Adrenal gland (tissue), 12 donors: ENCODE results near the gene BLOC1S2. TPM values are rescaled to one million over a fixed set of nuclear protein-coding genes. Genes with fewer than 3 reads are reported as not detected.

Experiments used
- DNase-seq, 7 donors: peaks; one replicate each; pipeline ENCODE4 v3.0.0-alpha.2; 2019 to 2020
- H3K27ac ChIP-seq, 5 donors: fragments of 200-600 bp; sonication (generic) in 4 of 5; 1 replicate in 3 of 5; 2 replicates in 2 of 5; pipeline versions ENCODE4 v1.5.1 to v1.8.0; 2016 to 2020; ENCODE audit warnings: mild to moderate bottlenecking in 1 of 5
- H3K27me3 ChIP-seq: fragments of 200-600 bp; 2 replicates; pipeline ENCODE4 v1.8.0; 2021
- H3K36me3 ChIP-seq, 2 donors: fragments of 200-600 bp; replicated peaks in 1 of 2; 1 replicate in 1 of 2; 2 replicates in 1 of 2; pipeline versions ENCODE4 v1.5.1 to v1.8.0; 2018 to 2022
- H3K4me1 ChIP-seq, 2 donors: fragments of 200-600 bp; replicated peaks in 1 of 2; 1 replicate in 1 of 2; 2 replicates in 1 of 2; pipeline versions ENCODE4 v1.5.1 to v1.8.0; 2018 to 2021
- H3K4me3 ChIP-seq, 4 donors: fragments of 200-600 bp; sonication (generic) in 3 of 4; one replicate each; pipeline ENCODE4 v1.5.1; 2016 to 2018
- H3K9me3 ChIP-seq, 3 donors: fragments of 200-600 bp; sonication (generic) in 1 of 3; replicated peaks in 1 of 3; 1 replicate in 2 of 3; 2 replicates in 1 of 3; pipeline versions ENCODE4 v1.5.1 to v1.8.0; 2016 to 2021
- CTCF ChIP-seq, 6 experiments: fragments of 450-650 bp in 4 of 6; fragments of 200-600 bp in 2 of 6; sonication (generic) in 1 of 6; IDR thresholded peaks; 1 replicate in 5 of 6; 2 replicates in 1 of 6; pipeline versions ENCODE4 v1.5.1 to v1.8.0; 2016 to 2021; ENCODE audit warnings: antibody characterized with exemption in 6 of 6, mild to moderate bottlenecking in 2 of 6, moderate library complexity in 1 of 6
- POLR2A ChIP-seq, 2 donors: fragments of 450-650 bp; IDR thresholded peaks; one replicate each; pipeline ENCODE4 v1.6.1; 2017; ENCODE audit warnings: antibody characterized with exemption in 2 of 2, mild to moderate bottlenecking in 2 of 2, moderate library complexity in 1 of 2
- WGBS, 4 donors: extraction: QIAGEN DNeasy Blood & Tissue Kit in 2 of 4; methylation state at CpG; one replicate each; pipeline versions ENCODE4 v1.1.5 to v1.1.7; 2013 to 2017; 5-methylcytosine and 5-hydroxymethylcytosine counted together
- intact Hi-C, 2 donors: fragments of 100-400 bp; cut with DNase I; formaldehyde crosslinking; loops; one replicate each; pipeline versions ENCODE4 v1.14.1 to v1.15.0; 2022 to 2023
- polyA plus RNA-seq, 3 donors: library from polyadenylated mRNA; stranded (reverse); fragments of 200-250 nt in 2 of 3; fragments of 350-450 nt in 1 of 3; fragmentation: Illumina TruSeq in 1 of 3; extraction: RNeasy Lipid Tissue Mini Kit (QIAGEN cat#74804) in 1 of 3; gene quantifications; one replicate each; pipeline ENCODE4 v1.2.3, GENCODE V29; 2013 to 2014
- total RNA-seq, 9 donors: library from RNA; depleted of rRNA in 4 of 9; stranded (reverse); fragments of >200 nt in 4 of 9; fragments of 120-200 nt in 1 of 9; fragmentation: NEBNext Ultra II Directional in 1 of 9; extraction: Animal tissue kit (Norgen Biotek cat#: 25700) in 1 of 9; gene quantifications; one replicate each; pipeline versions ENCODE4 v1.1.0 to v1.2.4, GENCODE V29; 2013 to 2023
- donor health status: healthy with polysubstance abuse.
- donor health status: Bipolar disorder and iron deficiency.
- donor health status: DM: yes; HTN: yes; CAD: no.
- donor health status: DM: no; HTN: no; CAD: no.
- donor health status: DM: no; HTN: no; CAD: no.
- donor health status: DM: yes; HTN: yes; CAD: no.

BLOC1S2 gene
- total and polyA plus RNA-seq, 12 donors = 21.1 to 104 (median 39.5) TPM

- no peak for TF ChIP-seq POLR2A (IDR thresholded peaks at IDR 0.05)
- TF ChIP-seq CTCF (IDR thresholded peaks at IDR 0.05) = no peak
- H3K4me3 ChIP-seq = no peak overlapping the region
- no peak overlapping the region for H3K27ac ChIP-seq
- intact Hi-C loops = no loop called here
- H3K4me1 ChIP-seq = peaks cover 0 to 9% of the 10 kb centered on the region in 2 donors
- no peak for DNase-seq
- no peaks in the 10 kb centered on the region for H3K9me3 ChIP-seq
- no peaks in the 10 kb centered on the region for H3K36me3 ChIP-seq
- H3K27me3 ChIP-seq = peaks cover 6% of the 10 kb centered on the region
- WGBS, 4 donors = 62 to 93% (median 75%) methylated on average over 3 of the region's 3 CpGs
Measured at GRCh38 chr10:100327718-100328009, 41.2 kb upstream of the BLOC1S2 start.

GRCh38 chr10:100327007-100327717 lies 40.7 kb upstream of the BLOC1S2 start:
- H3K27me3 ChIP-seq = peaks cover 2% of the 10 kb centered on the region
- H3K4me1 ChIP-seq = peaks cover 0 to 9% of the 10 kb centered on the region in 2 donors
- intact Hi-C loops = no loop called here
- peak in 6 of 7 donors; percentile 47 to 78 (median 69) for DNase-seq
- TF ChIP-seq CTCF (IDR thresholded peaks at IDR 0.05) (no peak), POLR2A (IDR thresholded peaks at IDR 0.05) (no peak)
- peak overlapping the region in 1 of 5 donors; percentile 34 for H3K27ac ChIP-seq
- H3K36me3 ChIP-seq = no peaks in the 10 kb centered on the region
- WGBS, 4 donors = 33 to 42% (median 35%) methylated on average over 6 to 8 of the region's 8 CpGs
- H3K4me3 ChIP-seq = no peak overlapping the region
- H3K9me3 ChIP-seq = no peaks in the 10 kb centered on the region

- no peak for TF ChIP-seq CTCF (IDR thresholded peaks at IDR 0.05)
- TF ChIP-seq POLR2A (IDR thresholded peaks at IDR 0.05) = no peak
- H3K27ac ChIP-seq = no peak overlapping the region
- WGBS, 4 donors = 60 to 66% (median 63%) methylated on average over 7 of the region's 7 CpGs
- intact Hi-C loops = no loop called here
- H3K27me3 ChIP-seq = peaks cover 4% of the 10 kb centered on the region
- DNase-seq = no peak
- H3K36me3 ChIP-seq = no peaks in the 10 kb centered on the region
- H3K4me3 ChIP-seq = no peak overlapping the region
- H3K9me3 ChIP-seq = no peaks in the 10 kb centered on the region
- H3K4me1 ChIP-seq = peaks cover 0 to 9% of the 10 kb centered on the region in 2 donors
Measured at GRCh38 chr10:100325158-100325557, 38.7 kb upstream of the BLOC1S2 start.

GRCh38 chr10:100319707-100320402 lies 33.4 kb upstream of the BLOC1S2 start:
- no peak for TF ChIP-seq POLR2A (IDR thresholded peaks at IDR 0.05)
- TF ChIP-seq CTCF (IDR thresholded peaks at IDR 0.05) = no peak
- DNase-seq = no peak
- Histone ChIP-seq H3K27ac (no peak overlapping the region), H3K36me3 (no peaks in the 10 kb centered on the region), H3K27me3 (peaks cover 36% of the 10 kb centered on the region), H3K4me3 (no peak overlapping the region), H3K9me3 (no peaks in the 10 kb centered on the region), H3K4me1 (no peaks in the 10 kb centered on the region)
- WGBS, 4 donors = 29 to 53% (median 33%) methylated on average over 1 of the region's 1 CpG
- intact Hi-C loops = no loop called here
